HepG2 (cell line): ENCODE data around the gene RABGAP1. TPM values are rescaled to one million over a fixed set of nuclear protein-coding genes. Genes with fewer than 3 reads are reported as not detected.

Experiments used
- ATAC-seq: fragments of 200-7000 bp; cut with Tn5 transposase; 3 replicates; pipeline ENCODE4 v1.9.1; 2020; ENCODE audit warnings: mild to moderate bottlenecking, moderate library complexity
- BruUV-seq: library from RNA; stranded (reverse); fragments of 400-500 nt; replicated peaks from 2 replicates; lab custom pipeline; 2021; lab: Mats Ljungman, UMichigan
- CTCF ChIA-PET: fragments of 300-600 bp; formaldehyde crosslinking; extraction: SDS; loops from one replicate; lab custom pipeline; 2021; ENCODE audit warnings: low total read pairs, inconsistent platforms, low intra/inter-chr PET ratio; lab: Yijun Ruan, JAX
- POLR2A ChIA-PET: fragments of 350-600 bp; sonication (Branson Sonifier 250); formaldehyde crosslinking; loops from one replicate; lab custom pipeline; 2020; ENCODE audit warnings: antibody characterized with exemption, inconsistent platforms; lab: Yijun Ruan, JAX
- DNase-seq: peaks from one replicate; pipeline ENCODE4 v3.0.0-alpha.2; 2015; ENCODE audit warnings: low spot score
- FAIRE-seq: peaks from 3 replicates; lab custom pipeline; 2011; peaks lifted over from hg19 to GRCh38; lab: Jason Lieb, UNC
- H2AFZ ChIP-seq: one replicate; pipeline ENCODE4 v1.6.1; 2011; ENCODE audit warnings: low read length, inconsistent platforms
- H3K27ac ChIP-seq: fragments of 300-600 bp; 3 replicates; pipeline ENCODE4 v1.8.0; 2011; ENCODE audit warnings: mixed run types, mild to moderate bottlenecking, mixed read lengths, low read length, inconsistent platforms; ENCODE audit not compliant: insufficient read depth; ENCODE audit errors: extremely low read length
- H3K27me3 ChIP-seq, 2 experiments: fragments of 200-600 bp in 1 of 2; 2 replicates in 1 of 2; 3 replicates in 1 of 2; pipeline versions ENCODE4 v1.6.0 to v1.8.0; 2011; ENCODE audit warnings: low read length in 2 of 2, mild to moderate bottlenecking in 2 of 2, moderate library complexity in 2 of 2, inconsistent platforms in 1 of 2; ENCODE audit not compliant: insufficient read depth in 2 of 2, control insufficient read depth in 1 of 2
- H3K36me3 ChIP-seq, 2 experiments: fragments of 200-600 bp in 1 of 2; replicated peaks in 1 of 2; 2 replicates in 1 of 2; 3 replicates in 1 of 2; pipeline versions ENCODE4 v1.5.1 to v1.8.0; 2011; ENCODE audit warnings: low read length in 2 of 2, inconsistent platforms in 1 of 2; ENCODE audit not compliant: insufficient read depth in 2 of 2, control insufficient read depth in 1 of 2
- H3K4me1 ChIP-seq: 2 replicates; pipeline ENCODE4 v1.5.1; 2012; ENCODE audit warnings: low read length, inconsistent platforms; ENCODE audit not compliant: insufficient read depth
- H3K4me2 ChIP-seq: 2 replicates; pipeline ENCODE4 v1.6.0; 2011; ENCODE audit warnings: low read depth, low read length, inconsistent platforms
- H3K4me3 ChIP-seq, 3 experiments: fragments of 200-600 bp in 1 of 3; sonication (generic), shearing (Covaris generic) in 1 of 3; replicated peaks in 1 of 3; 2 replicates each; pipeline ENCODE4 v1.5.1; 2011 to 2016; ENCODE audit warnings: low read length in 3 of 3, inconsistent platforms in 2 of 3, low read depth in 2 of 3, mild to moderate bottlenecking in 2 of 3, control low read depth in 1 of 3, mixed read lengths in 1 of 3; ENCODE audit not compliant: insufficient read depth in 1 of 3
- H3K79me2 ChIP-seq: one replicate; pipeline ENCODE4 v1.6.1; 2011; ENCODE audit warnings: low read length, inconsistent platforms; ENCODE audit not compliant: insufficient read depth
- H3K9ac ChIP-seq: 2 replicates; pipeline ENCODE4 v1.6.0; 2011; ENCODE audit warnings: mild to moderate bottlenecking, low read depth, low read length, inconsistent platforms; ENCODE audit not compliant: insufficient read depth
- H3K9me3 ChIP-seq: 2 replicates; pipeline ENCODE4 v1.5.1; 2012; ENCODE audit warnings: mild to moderate bottlenecking, low read length
- H4K20me1 ChIP-seq: 2 replicates; pipeline ENCODE4 v1.6.0; 2011; ENCODE audit warnings: inconsistent platforms, mild to moderate bottlenecking, low read length, moderate library complexity; ENCODE audit not compliant: insufficient read depth
- ATRX ChIP-seq: sonication (generic); formaldehyde crosslinking; IDR thresholded peaks from 2 replicates; pipeline ENCODE4 v1.4.0; 2020; ENCODE audit warnings: missing genetic modification reagents, borderline replicate concordance
- FOXC1 ChIP-seq: sonication (generic); formaldehyde crosslinking; IDR thresholded peaks from 2 replicates; pipeline ENCODE4 v1.8.0; 2022; ENCODE audit warnings: mild to moderate bottlenecking, missing genetic modification reagents, borderline replicate concordance
- GABPB1 ChIP-seq: IDR thresholded peaks from 2 replicates; pipeline ENCODE4 v1.6.1; 2016; ENCODE audit warnings: mild to moderate bottlenecking, missing genetic modification reagents, moderate library complexity, missing compliant biosample characterization
- HCFC1 ChIP-seq: fragments of 150-350 bp; IDR thresholded peaks from 2 replicates; pipeline ENCODE4 v1.6.1; 2014; ENCODE audit warnings: low read depth, low read length
- HDAC1 ChIP-seq: sonication (generic); formaldehyde crosslinking; IDR thresholded peaks from 2 replicates; pipeline ENCODE4 v1.5.1; 2020; ENCODE audit warnings: mild to moderate bottlenecking, missing genetic modification reagents
- LRRFIP1 ChIP-seq: sonication (generic); formaldehyde crosslinking; conservative IDR thresholded peaks from 2 replicates; pipeline ENCODE4 v1.4.0; 2020; ENCODE audit warnings: missing genetic modification reagents
- PATZ1 ChIP-seq: sonication (generic); formaldehyde crosslinking; IDR thresholded peaks from 2 replicates; pipeline ENCODE4 v1.4.0; 2020; ENCODE audit warnings: missing genetic modification reagents
- THAP11 ChIP-seq: IDR thresholded peaks from 2 replicates; pipeline ENCODE4 v1.6.1; 2016; ENCODE audit warnings: missing biosample characterization, missing genetic modification reagents
- TP53 ChIP-seq: sonication (generic); formaldehyde crosslinking; conservative IDR thresholded peaks from 2 replicates; pipeline ENCODE4 v1.4.0; 2020; ENCODE audit warnings: missing genetic modification reagents
- ZBTB49 ChIP-seq: sonication (generic); formaldehyde crosslinking; IDR thresholded peaks from 2 replicates; pipeline ENCODE4 v1.4.0; 2020; ENCODE audit warnings: missing genetic modification reagents, borderline replicate concordance
- ZC3H4 ChIP-seq: sonication (generic); formaldehyde crosslinking; IDR thresholded peaks from 2 replicates; pipeline ENCODE4 v1.4.0; 2020; ENCODE audit warnings: missing genetic modification reagents, borderline replicate concordance
- ZNF276 ChIP-seq: sonication (generic); formaldehyde crosslinking; IDR thresholded peaks from 2 replicates; pipeline ENCODE4 v1.4.0; 2020; ENCODE audit warnings: mild to moderate bottlenecking, low read depth, missing genetic modification reagents
- ZNF383 ChIP-seq: sonication (generic); formaldehyde crosslinking; IDR thresholded peaks from 2 replicates; pipeline ENCODE4 v1.4.0; 2020; ENCODE audit warnings: missing genetic modification reagents, mild to moderate bottlenecking, borderline replicate concordance
- WGBS: methylation state at CpG from one replicate; pipeline ENCODE4 v1.1.6; 2017; ENCODE audit warnings: low lambda C conversion rate; 5-methylcytosine and 5-hydroxymethylcytosine counted together
- in situ Hi-C: cut with HindIII; loops from 2 replicates; pipeline ENCODE4 v1.10.0; 2017; ENCODE audit warnings: low pct_unique_long_range_greater_than_20kb; ENCODE audit not compliant: extremely low pct_ligation_motif_present
- intact Hi-C: fragments of 100-400 bp; cut with micrococcal nuclease; formaldehyde crosslinking; loops from one replicate; pipeline ENCODE4 v1.10.0; 2022; ENCODE audit not compliant: unreplicated experiment
- polyA plus RNA-seq, 8 experiments: library from polyadenylated mRNA; depleted of rRNA in 3 of 8; stranded (reverse) in 7 of 8; unstranded in 1 of 8; fragments of >200 nt; fragmentation: Illumina TruSeq in 4 of 8; extraction: Trizol in 4 of 8; gene quantifications; 2 replicates each; pipeline versions ENCODE4 v1.2.1 to v1.2.3, GENCODE V29; 2011 to 2016; ENCODE audit warnings: low read depth in 4 of 8, missing spikeins in 1 of 8, mixed read lengths in 1 of 8; ENCODE audit not compliant: insufficient read depth in 1 of 8
- total RNA-seq, 5 experiments: library from RNA; depleted of rRNA; stranded (reverse); fragments of >200 nt; fragmentation: Illumina TruSeq; extraction: Trizol; gene quantifications; 2 replicates each; pipeline ENCODE4 v1.2.3, GENCODE V29; 2016; ENCODE audit warnings: low read depth in 1 of 5

Gene RABGAP1
- total and polyA plus RNA-seq, 2 of the 13 experiments (the other 11 are each of a cell fraction or from before 2014, with no cell fraction given): 19.1 to 19.3 TPM

- BruUV-seq: no TSS peak
- TF ChIP-seq FOXC1 (CRISPR knock-in tag) (0 out of 2 replicates have a peak, but pooled peaks have one; percentile 35), LRRFIP1 (no peak), ZC3H4 (CRISPR knock-in tag) (no peak), THAP11 (CRISPR knock-in tag) (peak; percentile 92), PATZ1 (CRISPR knock-in tag) (no peak), ATRX (CRISPR knock-in tag) (no peak), HDAC1 (CRISPR knock-in tag) (peak; percentile 81), TP53 (CRISPR knock-in tag) (no peak), ZNF276 (CRISPR knock-in tag) (no peak), ZBTB49 (CRISPR knock-in tag) (no peak), ZNF383 (CRISPR knock-in tag) (no peak), HCFC1 (peak; percentile 48; the same call in 1 of the 2 replicates), GABPB1 (peak; percentile 97)
Measured at GRCh38 chr9:122912964-122913673, 27.7 kb upstream of the RABGAP1 start, which contains the start of gene ZBTB6. Gene ZBTB6 (minus strand): TSS chr9:122913323. CDS start chr9:122912072, 1,251 bp downstream.

More at GRCh38 chr9:122912964-122913673, 27.7 kb upstream of the RABGAP1 start, which contains the start of gene ZBTB6:
- Histone ChIP-seq H3K27ac (peak within 1 kb of the TSS; percentile 93), H3K79me2 (peaks cover 34% of the 10 kb centered on the region), H4K20me1 (no peaks in the 10 kb centered on the region), H3K4me2 (peak within 1 kb of the TSS; percentile 76), H2AFZ (peak within 1 kb of the TSS; percentile 81), H3K9ac (peak within 1 kb of the TSS; percentile 91), H3K36me3 (peaks cover 3 to 18% of the 10 kb centered on the region in 2 experiments; a peak in 3 of 5 replicates), H3K4me3 (peak within 1 kb of the TSS; percentile 79 to 90 (median 81)), H3K9me3 (no peaks in the 10 kb centered on the region), H3K4me1 (peaks cover 11% of the 10 kb centered on the region), H3K27me3 (no peaks in the 10 kb centered on the region)
- ChIA-PET CTCF (no interaction called here), POLR2A (interaction anchor here (0.6 to 5.2 kb wide), 18 partner anchors 8 to 557 kb away, joined by 3 to 64 read pairs (median 4); partner anchors contain the start of genes PDCL, RABGAP1, RC3H2 and ZBTB26)
- 2% methylated on average over 25 of the region's 35 CpGs for WGBS
- ATAC-seq (peak; percentile 99), DNase-seq (peak; percentile 83), FAIRE-seq (peak; percentile 58)
- in situ Hi-C loops: no loop called here
- intact Hi-C loops: loop anchor here (2.0 to 5.0 kb wide), 2 partner anchors 18 to 74 kb away; partner anchors contain the start of gene ZBTB26
